ENCODE measurements around the gene ZNF385B. TPM values are rescaled to one million over a fixed set of nuclear protein-coding genes. Genes with fewer than 3 reads are reported as not detected.

The ZNF385B gene
- 2.3 TPM for polyA plus RNA-seq (2012; ENCODE audit: insufficient read length, low read depth)

- TF ChIP-seq TAF1 (IDR thresholded peaks at IDR 0.05; ENCODE audit: borderline replicate concordance, insufficient read depth, low read length) = no peak
- no peak for TF ChIP-seq POLR2AphosphoS5 (IDR thresholded peaks at IDR 0.05; ENCODE audit: low read depth, low read length)
- no peak for TF ChIP-seq FOXP2 (optimal IDR thresholded peaks at IDR 0.05; ENCODE audit: borderline replicate concordance, extremely low read depth, extremely low read length, insufficient read depth)
- no peak for TF ChIP-seq REST (IDR thresholded peaks at IDR 0.05; ENCODE audit: insufficient read depth in 1 of 2, low read depth in 2 of 2, low read length in 2 of 2)
- TF ChIP-seq SIN3A (IDR thresholded peaks at IDR 0.05; ENCODE audit: borderline replicate concordance, insufficient read depth, low read length) = no peak
These were observed at the start of gene ZNF385B for GRCh38 chr2:179861416-179862067. Gene ZNF385B, minus strand, starts transcription at chr2:179861612.

GRCh38 chr2:179910735-179911113, 49.3 kb upstream of the ZNF385B start:
- TF ChIP-seq FOXP2 (optimal IDR thresholded peaks at IDR 0.05; ENCODE audit: borderline replicate concordance, extremely low read depth, extremely low read length, insufficient read depth) (no peak), POLR2AphosphoS5 (IDR thresholded peaks at IDR 0.05; ENCODE audit: low read depth, low read length) (no peak), TAF1 (IDR thresholded peaks at IDR 0.05; ENCODE audit: borderline replicate concordance, insufficient read depth, low read length) (no peak), REST (IDR thresholded peaks at IDR 0.05; ENCODE audit: insufficient read depth in 1 of 2, low read depth in 2 of 2, low read length in 2 of 2) (no peak), SIN3A (IDR thresholded peaks at IDR 0.05; ENCODE audit: borderline replicate concordance, insufficient read depth, low read length) (no peak)

GRCh38 chr2:179909845-179910734, 48.7 kb upstream of the ZNF385B start:
- TF ChIP-seq POLR2AphosphoS5 (IDR thresholded peaks at IDR 0.05; ENCODE audit: low read depth, low read length) (no peak), SIN3A (IDR thresholded peaks at IDR 0.05; ENCODE audit: borderline replicate concordance, insufficient read depth, low read length) (no peak), REST (IDR thresholded peaks at IDR 0.05; ENCODE audit: insufficient read depth in 1 of 2, low read depth in 2 of 2, low read length in 2 of 2) (no peak), FOXP2 (optimal IDR thresholded peaks at IDR 0.05; ENCODE audit: borderline replicate concordance, extremely low read depth, extremely low read length, insufficient read depth) (no peak), TAF1 (IDR thresholded peaks at IDR 0.05; ENCODE audit: borderline replicate concordance, insufficient read depth, low read length) (no peak)

GRCh38 chr2:179900655-179901054, 39.2 kb upstream of the ZNF385B start:
- TF ChIP-seq SIN3A (IDR thresholded peaks at IDR 0.05; ENCODE audit: borderline replicate concordance, insufficient read depth, low read length) = no peak
- TF ChIP-seq TAF1 (IDR thresholded peaks at IDR 0.05; ENCODE audit: borderline replicate concordance, insufficient read depth, low read length) = no peak
- TF ChIP-seq REST (IDR thresholded peaks at IDR 0.05; ENCODE audit: insufficient read depth in 1 of 2, low read depth in 2 of 2, low read length in 2 of 2) = no peak
- TF ChIP-seq FOXP2 (optimal IDR thresholded peaks at IDR 0.05; ENCODE audit: borderline replicate concordance, extremely low read depth, extremely low read length, insufficient read depth) = no peak
- no peak for TF ChIP-seq POLR2AphosphoS5 (IDR thresholded peaks at IDR 0.05; ENCODE audit: low read depth, low read length)
